HG03354 (cell line): ENCODE data around the gene TCL1A.
"Not testable (repeated sequence)": the region's sequence is repeated elsewhere in the genome, so short reads cannot be mapped to it uniquely, and the experiment has no call there.

Source experiments
- ATAC-seq: cut with Tn5 transposase; IDR thresholded peaks from one replicate; pipeline ENCODE4 v1.9.1; 2021; ENCODE audit warnings: mild to moderate bottlenecking; ENCODE audit not compliant: unreplicated experiment, poor library complexity, severe bottlenecking

The TCL1A gene

DNA sequence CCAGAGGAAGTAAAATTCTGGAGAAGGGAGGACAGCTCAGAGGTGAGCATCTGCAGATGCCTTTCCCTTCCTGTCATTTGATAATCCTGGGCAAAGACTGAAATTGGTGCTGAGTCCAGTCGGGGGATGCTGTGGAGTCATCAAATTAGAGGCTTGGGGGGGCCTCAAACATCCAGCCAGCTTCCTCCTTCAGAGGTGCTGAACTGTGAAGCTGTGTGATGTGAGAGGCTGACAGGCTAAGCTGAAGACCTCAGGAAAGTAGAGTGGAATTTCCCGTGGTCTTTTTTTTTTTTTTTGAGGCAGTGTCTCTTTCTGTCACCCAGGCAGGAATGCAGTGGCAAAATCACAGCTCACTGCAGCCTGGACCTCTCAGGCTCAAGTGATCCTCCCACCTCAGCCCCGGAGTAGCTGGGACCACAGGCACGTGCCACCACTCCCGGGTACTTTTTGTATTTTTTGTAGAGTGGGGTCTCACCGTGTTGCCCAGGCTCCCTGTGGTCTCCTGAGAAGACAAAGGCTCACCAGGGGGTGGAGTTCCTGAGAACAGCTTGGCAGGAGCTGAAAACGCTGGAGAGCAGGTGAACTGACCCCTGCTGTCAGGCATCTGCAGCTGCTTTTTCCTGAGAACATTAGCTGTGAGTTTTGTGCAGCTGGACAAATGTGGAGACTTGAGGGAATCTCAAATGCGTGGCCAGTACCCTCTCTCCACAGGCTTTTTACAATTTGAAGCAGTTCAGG is 33.8 kb downstream of the TCL1A start:
- no peak for ATAC-seq

GRCh38 chr14:95679148-95679815 is 34.6 kb downstream of the TCL1A start:
- no peak for ATAC-seq

DNA sequence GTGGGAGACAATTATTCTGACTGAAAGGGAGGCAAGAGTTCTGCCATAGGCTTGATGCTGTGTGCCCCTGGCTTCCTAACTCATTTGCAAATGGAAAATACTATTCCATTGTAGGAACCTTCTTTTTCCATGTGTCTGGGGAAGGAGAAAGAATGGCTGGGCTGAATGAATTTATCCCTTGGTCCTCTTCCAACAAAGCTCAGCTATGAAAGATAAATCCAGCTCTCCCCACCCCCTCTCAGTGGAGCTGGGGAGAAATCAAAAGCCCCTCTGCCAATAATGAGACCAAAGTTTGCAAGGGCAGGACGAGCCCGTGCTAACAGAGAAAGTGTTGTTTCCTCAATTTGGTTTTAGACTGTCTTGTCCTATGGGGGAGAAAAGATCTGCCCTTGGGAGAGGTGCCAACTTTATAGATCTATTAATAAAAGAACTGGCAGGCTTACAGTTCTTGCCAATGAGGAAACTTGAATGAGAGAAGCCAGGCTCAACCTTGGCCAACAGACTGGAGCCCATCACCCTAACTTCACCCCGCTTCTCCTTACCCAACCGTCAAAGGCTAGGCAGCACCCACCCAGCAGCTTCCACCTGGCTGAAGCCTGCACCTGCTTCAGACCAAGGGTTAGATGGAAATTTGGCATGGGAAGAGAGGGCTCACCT is 36.6 kb downstream of the TCL1A start:
- no peak for ATAC-seq

GRCh38 chr14:95675486-95675885 is 38.4 kb downstream of the TCL1A start:
- ATAC-seq, result no peak

DNA sequence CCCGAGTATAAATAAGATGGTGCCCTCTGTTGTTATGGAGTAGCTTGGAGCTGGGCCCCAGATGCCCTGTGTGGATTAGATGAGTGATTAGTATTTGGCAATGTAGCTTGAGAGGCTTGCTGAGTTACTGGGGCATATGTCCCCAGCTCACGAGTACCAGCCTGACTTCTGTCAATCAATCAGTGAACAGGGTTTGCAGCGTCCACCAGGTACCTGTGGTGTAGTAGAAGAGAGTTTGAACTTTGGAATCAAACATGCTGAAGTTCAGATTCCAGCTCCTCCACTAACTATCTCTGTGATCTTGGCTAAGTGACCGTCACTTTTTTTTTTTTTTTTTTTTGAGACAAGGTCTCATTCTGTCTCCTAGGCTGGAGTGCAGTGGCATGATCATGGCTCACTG is 39.3 kb downstream of the TCL1A start:
- no peak for ATAC-seq

- peak; percentile 45 for ATAC-seq
Measured at GRCh38 chr14:95668235-95668772, 45.6 kb downstream of the TCL1A start.

DNA sequence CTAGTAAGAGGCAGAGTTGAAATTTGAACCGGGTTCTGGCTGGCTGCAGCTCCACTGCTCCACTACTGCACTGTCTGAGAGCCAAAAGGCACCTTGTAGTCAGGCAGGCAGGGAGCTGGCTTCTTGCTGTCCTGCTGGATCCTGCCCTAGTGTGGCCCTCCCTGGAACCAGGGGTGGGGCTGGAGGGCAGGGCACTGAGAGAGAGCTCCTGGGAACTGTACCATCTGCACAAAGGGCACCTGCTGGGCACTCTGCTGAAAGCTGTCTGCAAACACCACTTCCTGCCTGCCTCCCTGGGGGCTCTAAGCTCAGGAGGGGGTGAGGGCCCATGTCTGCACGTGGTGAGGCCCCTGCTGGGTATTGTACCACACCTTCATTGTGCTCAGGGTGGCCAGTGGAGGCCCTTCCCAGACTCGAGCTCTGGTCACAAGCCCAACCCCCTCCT is 46.7 kb downstream of the TCL1A start:
- ATAC-seq, result no peak

GRCh38 chr14:95666450-95666849 is 47.5 kb downstream of the TCL1A start:
- no peak for ATAC-seq

- not testable (repeated sequence) for ATAC-seq
Measured at GRCh38 chr14:95665530-95665929, 48.4 kb downstream of the TCL1A start.

DNA sequence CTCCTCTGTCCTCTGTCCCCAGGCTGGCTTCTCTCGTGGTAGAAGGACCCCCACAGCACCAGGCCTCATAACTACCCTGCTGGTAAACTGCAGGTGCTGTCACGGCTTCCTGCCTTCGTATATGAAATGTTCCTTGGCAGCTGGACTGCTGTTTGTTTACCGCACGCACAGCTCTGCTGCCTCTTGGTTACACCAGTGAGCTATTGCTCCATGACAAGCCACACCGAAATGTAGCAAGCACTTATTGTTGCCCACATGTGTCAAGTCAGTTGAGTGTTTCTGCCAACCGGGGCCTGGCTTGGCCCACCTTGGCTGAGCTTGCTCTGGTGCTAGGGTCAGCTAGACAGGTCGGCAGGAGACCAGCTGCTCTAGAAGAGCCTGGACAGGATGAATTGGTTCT is 49.4 kb downstream of the TCL1A start:
- ATAC-seq, result peak; percentile 38

DNA sequence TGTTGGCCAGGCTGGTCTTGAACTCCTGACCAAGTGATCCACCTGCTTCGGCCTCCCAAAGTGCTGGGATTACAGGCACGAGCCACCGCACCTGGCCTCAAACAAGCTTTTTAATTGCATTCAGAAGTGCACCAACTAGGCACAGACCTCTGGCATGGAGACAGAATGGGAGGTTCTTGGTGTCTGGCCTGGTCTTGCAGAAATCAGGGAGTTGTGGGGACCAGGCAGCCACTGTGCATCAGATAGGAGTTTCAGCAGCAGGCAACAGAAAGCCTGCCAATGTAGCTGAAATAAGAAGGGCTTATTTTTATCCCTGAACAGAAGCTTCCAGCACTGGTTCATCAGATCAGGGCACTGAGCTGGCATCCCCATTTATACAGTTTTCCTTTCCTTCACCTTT is 49.9 kb downstream of the TCL1A start:
- no peak for ATAC-seq

GRCh38 chr14:95663226-95663797 is 50.6 kb downstream of the TCL1A start:
- ATAC-seq, result peak; percentile 30

DNA sequence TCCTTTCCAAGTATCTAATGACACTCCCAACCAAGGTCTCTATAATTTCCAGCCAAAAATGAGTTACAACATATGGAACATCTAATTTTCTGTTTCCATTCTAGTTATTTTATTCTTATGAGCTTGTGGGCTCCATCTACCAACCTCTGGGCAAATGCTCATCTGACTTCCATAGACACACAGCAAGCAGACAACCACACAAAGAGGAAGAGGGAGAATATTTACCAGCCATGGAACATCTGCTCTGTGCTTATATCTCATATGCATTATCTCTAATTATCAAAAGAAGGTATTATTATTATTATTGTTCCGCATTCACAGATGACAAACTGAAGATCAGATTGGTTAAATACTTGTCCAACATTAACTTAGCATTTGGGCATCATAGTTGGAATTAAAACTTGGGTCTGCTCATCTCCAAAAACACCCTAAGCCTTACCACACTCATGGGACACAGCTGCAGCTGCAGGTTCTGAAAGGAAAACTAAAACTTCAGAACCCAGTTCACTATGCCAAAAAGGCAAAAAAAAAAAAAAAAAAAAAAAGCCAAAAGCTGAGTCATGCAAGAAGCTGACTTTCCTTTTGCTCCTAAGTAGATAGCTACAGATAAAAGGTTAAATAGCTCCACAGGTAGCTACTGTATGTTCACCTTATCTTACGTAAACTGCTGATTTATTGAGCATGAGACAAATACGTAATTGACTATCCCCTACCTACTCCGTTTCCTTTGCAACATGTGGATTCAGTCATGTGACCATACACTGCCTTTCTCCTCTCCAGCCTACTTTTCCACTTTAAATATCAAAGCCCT is 51.3 kb downstream of the TCL1A start:
- ATAC-seq, result peak; percentile 41

- no peak for ATAC-seq
Measured at GRCh38 chr14:95660651-95661515, 53.0 kb downstream of the TCL1A start.

DNA sequence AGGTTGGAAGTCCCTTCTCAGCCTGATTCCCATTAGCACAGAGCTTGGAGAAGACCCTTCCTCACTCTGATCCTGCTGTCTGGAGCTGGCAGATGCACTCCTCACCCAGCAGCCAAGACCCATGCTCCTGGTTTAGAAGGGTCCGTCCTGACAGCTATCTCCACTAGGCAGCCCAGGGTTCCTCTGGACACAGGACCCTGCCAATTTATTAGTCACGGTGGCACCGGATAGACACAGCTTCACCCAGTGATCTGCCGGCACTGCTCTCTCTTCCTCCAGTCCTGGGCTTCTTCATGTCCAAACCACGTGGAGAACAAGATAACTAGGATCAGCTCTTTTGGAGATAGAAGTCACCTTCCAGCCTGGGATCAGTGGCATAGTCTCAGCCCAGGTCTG is 53.9 kb downstream of the TCL1A start:
- ATAC-seq, result no peak
